Ammon's horn (tissue), 1 donor: ENCODE measurements around the gene NLRC5.

Source experiments
- DNase-seq: peaks from one replicate; pipeline ENCODE4 v3.0.0-alpha.2; 2016; ENCODE audit warnings: low spot score

Gene NLRC5

GRCh38 chr16:57027067-57027466 lies 37.7 kb downstream of the NLRC5 start:
- no peak for DNase-seq

GRCh38 chr16:57028086-57028485 lies 38.7 kb downstream of the NLRC5 start:
- no peak for DNase-seq

GRCh38 chr16:57029161-57030160 lies 40.1 kb downstream of the NLRC5 start:
- DNase-seq: no peak

DNA sequence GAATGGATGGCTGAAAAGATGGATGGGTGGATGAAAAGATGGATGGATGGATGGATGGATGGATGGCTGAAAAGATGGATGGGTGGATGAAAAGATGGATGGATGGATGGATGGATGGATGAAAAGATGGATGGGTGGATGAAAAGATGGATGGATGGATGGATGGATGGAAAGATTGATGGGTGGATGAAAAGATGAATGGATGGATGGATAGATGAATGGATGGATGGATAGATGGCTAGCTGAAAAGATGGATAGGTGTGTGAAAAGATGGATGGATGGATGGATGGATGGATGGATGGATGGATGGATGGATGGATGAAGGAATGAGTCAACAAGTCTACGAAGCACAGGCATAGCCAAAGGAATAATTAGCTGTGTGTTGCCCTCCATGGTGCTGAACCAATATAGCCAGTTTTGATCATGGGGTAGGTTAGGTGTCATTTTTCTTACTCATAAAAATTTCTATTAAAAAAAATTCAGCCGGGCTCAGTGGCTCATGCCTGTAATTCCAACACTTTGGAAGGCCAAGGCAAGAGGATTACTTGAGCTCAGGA lies 41.1 kb downstream of the NLRC5 start:
- DNase-seq: no peak

DNA sequence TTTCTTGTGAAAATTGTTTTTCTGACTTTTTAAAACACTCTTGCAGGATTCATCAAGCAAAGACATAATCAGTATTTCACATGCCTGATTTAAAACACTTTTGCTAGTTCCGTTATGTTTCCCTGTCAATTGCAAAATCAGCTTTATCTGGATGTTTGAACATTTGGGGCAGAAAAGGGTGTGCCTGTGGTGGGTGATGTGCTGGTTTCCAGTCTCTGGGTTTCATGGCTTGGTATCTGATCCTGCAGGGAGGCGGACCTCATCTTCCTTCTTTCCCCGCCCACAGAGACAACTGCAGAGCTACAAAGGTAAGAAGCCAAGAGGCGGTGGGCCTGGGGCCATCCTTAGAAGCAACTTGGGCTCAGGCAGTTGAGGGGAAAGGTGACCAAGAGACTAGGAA lies 41.8 kb downstream of the NLRC5 start:
- no peak for DNase-seq

GRCh38 chr16:57032346-57032745 lies 43.0 kb downstream of the NLRC5 start:
- DNase-seq: no peak

DNA sequence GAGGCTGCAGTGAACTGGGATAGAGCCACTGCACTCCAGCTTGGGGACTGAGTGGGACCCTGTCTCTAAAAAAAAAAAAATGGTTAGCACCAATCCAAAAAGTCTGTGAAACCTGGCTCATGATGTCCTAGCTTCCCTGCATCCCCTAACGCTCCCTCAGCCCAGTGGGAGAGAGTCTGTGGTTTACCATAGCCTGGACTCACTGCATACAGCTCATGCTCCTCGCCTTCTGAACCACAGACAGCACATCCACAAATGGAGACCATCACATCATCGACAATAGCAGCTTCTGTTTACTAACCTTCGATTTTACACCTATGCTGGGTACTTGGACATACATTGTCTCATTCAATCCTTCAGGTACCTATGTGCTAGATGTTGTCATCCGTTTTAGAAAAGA lies 43.6 kb downstream of the NLRC5 start:
- DNase-seq: no peak

GRCh38 chr16:57036315-57036714 lies 47.0 kb downstream of the NLRC5 start:
- DNase-seq: no peak

- DNase-seq: no peak
These were observed 47.6 kb downstream of the NLRC5 start for GRCh38 chr16:57036945-57037344.

DNA sequence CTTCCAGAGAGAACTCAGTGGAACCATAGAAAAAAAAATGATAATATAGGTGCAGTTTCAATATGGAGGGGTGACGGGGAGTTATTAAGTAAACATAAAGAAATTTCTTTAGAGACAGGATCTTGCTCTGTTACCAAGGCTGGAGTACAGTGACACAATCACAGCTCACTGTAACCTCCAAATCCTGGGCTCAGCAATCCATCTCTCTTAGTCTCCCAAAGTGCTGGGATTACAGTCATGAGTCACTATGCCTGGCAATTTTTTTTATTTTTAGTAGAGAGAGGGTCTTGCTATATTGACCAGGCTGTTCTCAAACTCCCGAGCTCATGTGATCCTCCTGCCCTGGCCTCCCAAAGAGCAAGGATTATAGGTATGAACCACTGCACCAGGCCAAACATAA lies 48.8 kb downstream of the NLRC5 start:
- DNase-seq: no peak

- peak; percentile 31 for DNase-seq
These were observed 49.9 kb downstream of the NLRC5 start for GRCh38 chr16:57039148-57039812.

DNA sequence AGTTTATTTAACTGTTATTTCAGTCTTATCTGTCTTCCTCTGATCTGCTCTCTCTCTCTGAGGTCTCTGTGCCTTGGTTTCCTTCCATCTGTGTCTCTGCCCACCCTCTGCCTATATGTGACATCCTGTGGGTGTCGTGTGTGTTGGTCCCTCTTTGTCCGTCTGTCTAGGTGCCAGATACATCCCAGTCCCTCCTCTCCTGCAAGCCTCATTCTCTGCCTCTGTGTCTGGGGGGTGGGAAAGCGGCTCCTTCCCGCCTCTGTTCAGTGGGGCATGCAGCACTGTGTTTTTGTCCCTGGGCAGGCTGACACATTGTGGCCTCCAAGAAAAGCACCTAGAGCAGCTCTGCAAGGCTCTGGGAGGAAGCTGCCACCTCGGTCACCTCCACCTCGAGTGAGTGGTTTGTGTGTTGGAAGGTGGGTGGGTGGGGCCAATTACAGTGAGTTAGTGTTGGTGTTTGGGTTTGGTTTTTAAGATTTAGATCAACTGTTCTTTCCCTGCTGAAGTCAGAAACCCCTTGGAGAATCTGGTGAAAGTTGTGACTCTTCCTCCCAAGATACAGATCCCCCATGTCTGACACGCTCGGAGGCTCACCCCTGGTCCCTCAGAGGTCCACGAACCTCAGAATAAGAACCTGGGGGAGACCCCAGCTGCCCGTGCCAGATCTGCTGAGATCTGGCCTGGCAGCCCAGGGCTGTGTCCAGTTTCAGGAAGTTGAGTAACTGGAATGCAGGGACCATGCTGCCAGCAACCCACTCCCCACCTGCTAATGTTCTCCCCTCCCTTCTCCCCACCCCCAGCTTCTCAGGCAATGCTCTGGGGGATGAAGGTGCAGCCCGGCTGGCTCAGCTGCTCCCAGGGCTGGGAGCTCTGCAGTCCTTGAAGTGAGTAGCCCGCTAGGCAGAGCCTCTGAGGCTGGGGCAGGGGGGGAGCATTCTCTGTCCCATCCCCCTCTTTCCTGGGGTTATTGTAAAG lies 52.1 kb downstream of the NLRC5 start:
- DNase-seq: no peak

GRCh38 chr16:57042157-57043111 lies 53.1 kb downstream of the NLRC5 start:
- DNase-seq: no peak

DNA sequence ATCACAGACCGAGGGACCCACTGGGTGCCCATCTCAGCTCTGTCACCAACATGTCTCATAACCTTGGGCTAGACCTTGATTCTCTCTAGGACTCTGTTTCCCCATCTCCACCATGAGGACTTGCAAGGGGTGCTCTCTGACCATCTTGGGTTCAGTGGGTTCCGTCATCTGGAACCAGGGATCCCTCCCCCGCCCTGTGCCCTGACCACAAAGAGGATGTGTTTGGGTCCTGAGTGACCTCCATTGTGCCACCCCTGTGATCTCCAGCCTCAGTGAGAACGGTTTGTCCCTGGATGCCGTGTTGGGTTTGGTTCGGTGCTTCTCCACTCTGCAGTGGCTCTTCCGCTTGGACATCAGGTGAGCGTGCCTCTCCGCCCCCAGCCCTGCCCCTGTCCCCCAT lies 53.9 kb downstream of the NLRC5 start:
- DNase-seq: no peak

DNA sequence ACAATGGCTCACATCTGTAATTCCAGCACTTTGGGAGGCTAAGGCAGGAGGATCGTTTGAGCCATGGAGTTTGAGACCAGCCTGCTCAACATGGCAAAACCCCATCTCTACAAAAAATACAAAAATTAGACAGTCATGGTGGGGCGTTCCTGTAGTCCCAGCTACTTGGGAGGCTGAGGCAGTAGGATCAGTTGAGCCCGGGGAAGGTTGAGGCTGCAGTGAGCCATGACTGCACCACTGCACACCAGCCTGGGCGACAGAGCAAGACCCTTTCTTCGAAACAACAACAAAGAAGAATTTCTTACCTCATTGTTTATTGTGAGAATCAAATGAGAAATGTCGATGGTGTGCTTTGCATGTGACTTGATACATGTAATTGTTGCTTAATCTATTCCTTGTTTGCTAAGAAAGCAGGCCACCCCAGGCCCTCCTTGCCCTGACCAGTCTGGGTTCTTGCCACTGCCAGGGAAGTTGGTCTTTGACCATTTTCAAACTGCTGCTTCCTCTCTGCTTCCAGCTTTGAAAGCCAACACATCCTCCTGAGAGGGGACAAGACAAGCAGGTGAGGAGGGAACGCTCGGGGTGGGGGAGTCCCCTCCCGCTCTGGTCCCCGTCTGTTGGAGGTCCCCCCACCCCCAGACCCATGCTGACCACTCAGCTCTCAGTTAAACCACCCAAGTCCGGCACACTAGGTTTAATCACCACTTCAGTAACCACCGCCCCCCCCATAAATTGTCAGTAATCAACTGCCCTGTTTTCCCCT lies 55.8 kb downstream of the NLRC5 start:
- no peak for DNase-seq

DNA sequence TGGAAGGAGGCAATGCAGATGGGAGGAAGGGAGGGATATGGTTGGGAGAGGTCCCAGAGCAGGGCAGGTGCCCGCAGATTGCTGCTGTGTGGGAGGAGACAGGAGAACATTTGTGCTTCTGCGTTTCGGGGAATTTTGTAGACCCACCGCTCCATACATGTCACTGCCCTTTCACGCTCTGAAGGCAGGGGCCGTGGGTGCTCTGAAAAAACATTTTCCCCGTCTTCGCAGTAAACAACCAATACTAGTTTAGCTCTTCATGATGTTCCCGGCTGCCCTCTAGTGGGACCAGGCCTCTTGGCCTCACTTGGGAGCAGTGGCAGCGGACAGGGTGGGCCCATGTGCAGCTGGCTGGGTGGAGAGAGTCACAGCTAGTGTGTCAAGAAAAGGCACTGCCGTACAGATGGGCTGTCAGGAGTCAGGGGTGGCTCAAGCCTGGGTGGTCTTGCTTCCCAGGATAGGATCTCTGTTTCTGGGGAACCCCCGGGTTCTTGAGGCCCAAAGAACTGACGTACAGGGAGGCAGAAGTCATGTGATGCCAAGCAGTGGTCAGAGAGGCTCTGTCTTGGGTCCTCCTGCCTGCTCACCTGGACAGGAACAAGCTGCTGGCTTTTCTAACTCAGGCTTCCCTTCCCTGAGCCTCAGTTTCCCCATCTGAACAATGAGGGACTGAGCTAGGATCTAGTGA lies 56.5 kb downstream of the NLRC5 start:
- peak; percentile 87 for DNase-seq

DNA sequence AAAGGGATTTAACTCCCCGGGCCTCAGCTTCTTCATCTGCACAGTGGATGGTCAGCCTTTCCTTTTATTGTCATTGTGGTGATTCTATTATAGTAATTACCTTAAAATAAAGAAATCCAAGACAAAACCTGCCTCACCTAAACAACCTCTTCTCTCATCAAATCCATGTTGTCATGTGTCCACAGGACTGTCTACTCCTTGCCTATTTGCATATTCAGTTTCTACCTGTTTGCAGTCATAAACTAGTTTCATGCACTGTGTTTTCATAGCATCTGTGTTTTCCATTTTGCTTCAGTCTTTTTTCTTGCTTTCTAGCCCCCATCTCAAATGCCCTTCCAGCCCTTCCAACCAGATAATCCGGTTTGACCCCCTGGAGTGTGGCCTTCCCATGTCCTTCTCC lies 58.7 kb downstream of the NLRC5 start:
- DNase-seq: no peak

GRCh38 chr16:57049678-57050077 lies 60.3 kb downstream of the NLRC5 start:
- no peak for DNase-seq

GRCh38 chr16:57051696-57052228 lies 62.4 kb downstream of the NLRC5 start:
- no peak for DNase-seq
